DMS 273 (cell line): ENCODE measurements around the gene CYP2J2.
"Not testable (repeated sequence)": the region's sequence is repeated elsewhere in the genome, so short reads cannot be mapped to it uniquely, and the experiment has no call there.

Source experiments
- DNase-seq: peaks from one replicate; lab custom pipeline; 2025; ENCODE audit not compliant: unreplicated experiment; lab: John Stamatoyannopoulos, UW

CYP2J2 gene

GRCh38 chr1:59877108-59877682 is 49.4 kb downstream of the CYP2J2 start:
- no peak for DNase-seq

- no peak for DNase-seq
These were observed 54.8 kb downstream of the CYP2J2 start for GRCh38 chr1:59871746-59872145.

GRCh38 chr1:59866462-59866861 is 60.1 kb downstream of the CYP2J2 start:
- DNase-seq = no peak

- no peak for DNase-seq
These were observed 68.8 kb downstream of the CYP2J2 start for GRCh38 chr1:59857679-59858354.

- no peak for DNase-seq
These were observed 69.7 kb downstream of the CYP2J2 start for GRCh38 chr1:59856725-59857338.

GRCh38 chr1:59855297-59855696 is 71.3 kb downstream of the CYP2J2 start:
- DNase-seq = not testable (repeated sequence)

GRCh38 chr1:59852117-59852516 is 74.5 kb downstream of the CYP2J2 start:
- no peak for DNase-seq

- no peak for DNase-seq
These were observed 79.7 kb downstream of the CYP2J2 start for GRCh38 chr1:59846895-59847282.

GRCh38 chr1:59846209-59846894 is 80.2 kb downstream of the CYP2J2 start:
- no peak for DNase-seq

GRCh38 chr1:59845091-59845490 is 81.5 kb downstream of the CYP2J2 start:
- no peak for DNase-seq
